Mesangial cell (primary cell): ENCODE results near the gene MRPS5. TPM values are rescaled to one million over a fixed set of nuclear protein-coding genes. Genes with fewer than 3 reads are reported as not detected.

Source experiments
- total RNA-seq: library from RNA; depleted of rRNA; stranded (reverse); fragments of >200 nt; gene quantifications from 2 replicates; pipeline ENCODE4 v1.2.3, GENCODE V29; 2015

Gene MRPS5
- 28.5 and 35.5 TPM in 2 replicates for total RNA-seq

GRCh38 chr2:95121407-95122196 is at the start of gene MRPS5:
Gene MRPS5, minus strand, starts transcription at chr2:95121808. Its CDS starts 17 bp downstream, at chr2:95121791.

GRCh38 chr2:95165371-95166064 is 43.9 kb upstream of the MRPS5 start, which contains the start of gene ZNF2:
Gene ZNF2, plus strand, starts transcription at chr2:95165809. Its CDS starts 10,418 bp downstream, at chr2:95176227.

GRCh38 chr2:95159690-95160449 is 38.3 kb upstream of the MRPS5 start, which contains the start of gene ZNF514:
Gene ZNF514, minus strand, starts transcription at chr2:95159848. Its CDS starts 6,595 bp downstream, at chr2:95153253.

Other genes starting within 250 kb of the MRPS5 start
- gene MAL, start 96.1 kb downstream of the MRPS5 start, total RNA-seq: 0.98 and 52.2 TPM in 2 replicates
- 2.4 and 4.4 TPM in 2 replicates for gene ZNF514, start 38.0 kb upstream of the MRPS5 start, total RNA-seq
- gene ZNF2, start 44.0 kb upstream of the MRPS5 start, total RNA-seq: 1.3 and 4.6 TPM in 2 replicates
- 3.7 and 7.0 TPM in 2 replicates for gene ZNF892, start 85.7 kb upstream of the MRPS5 start, total RNA-seq
- under 0.01 and 1.0 TPM in 2 replicates for gene PROM2, start 152.6 kb upstream of the MRPS5 start, total RNA-seq
- 13.0 and 21.6 TPM in 2 replicates for gene KCNIP3, start 175.5 kb upstream of the MRPS5 start, total RNA-seq